Neuronal stem cell (in vitro differentiated cells): ENCODE data around the gene TTLL10.
A peak's percentile ranks its signal among the peaks of the same experiment; 100 is the strongest.

ENCODE experiments used
- DNase-seq: peaks from one replicate; pipeline ENCODE4 v3.0.0-alpha.2; 2013; ENCODE audit warnings: low spot score
- H2AFZ ChIP-seq: one replicate; pipeline ENCODE4 v1.6.1; 2013; ENCODE audit warnings: mild to moderate bottlenecking, low read length, inconsistent platforms
- H2AK5ac ChIP-seq: 2 replicates; pipeline ENCODE4 v1.6.1; 2013; ENCODE audit warnings: low read depth, mild to moderate bottlenecking, inconsistent platforms, low read length, moderate library complexity, mixed read lengths
- H2BK120ac ChIP-seq: 2 replicates; pipeline ENCODE4 v1.6.1; 2013; ENCODE audit warnings: low read depth, mild to moderate bottlenecking, inconsistent platforms, low read length, moderate library complexity, mixed read lengths
- H2BK12ac ChIP-seq: one replicate; pipeline ENCODE4 v1.6.1; 2013; ENCODE audit warnings: low read length, inconsistent platforms
- H2BK15ac ChIP-seq: 2 replicates; pipeline ENCODE4 v1.6.1; 2013; ENCODE audit warnings: mild to moderate bottlenecking, low read length, inconsistent platforms, mixed read lengths
- H2BK5ac ChIP-seq: one replicate; pipeline ENCODE4 v1.6.1; 2013; ENCODE audit warnings: inconsistent platforms, mild to moderate bottlenecking, low read length, moderate library complexity
- H3K14ac ChIP-seq: one replicate; pipeline ENCODE4 v1.6.1; 2013; ENCODE audit warnings: low read length, inconsistent platforms
- H3K18ac ChIP-seq: 2 replicates; pipeline ENCODE4 v1.6.1; 2013; ENCODE audit warnings: low read length, inconsistent platforms
- H3K23ac ChIP-seq: 2 replicates; pipeline ENCODE4 v1.6.1; 2013; ENCODE audit warnings: low read depth, mild to moderate bottlenecking, mixed read lengths, low read length, inconsistent platforms; ENCODE audit not compliant: poor library complexity
- H3K27ac ChIP-seq: replicated peaks from 3 replicates; pipeline ENCODE4 v1.5.1; 2013; ENCODE audit warnings: low read length, inconsistent platforms
- H3K27me3 ChIP-seq, 3 experiments: 2 replicates each; pipeline ENCODE4 v1.6.1; 2013; ENCODE audit warnings: low read length in 3 of 3, mild to moderate bottlenecking in 2 of 3, inconsistent platforms in 1 of 3, low read depth in 1 of 3, mixed read lengths in 1 of 3, moderate library complexity in 1 of 3; ENCODE audit not compliant: control insufficient read depth in 3 of 3, insufficient read depth in 3 of 3
- H3K36me3 ChIP-seq, 2 donors: replicated peaks in 1 of 2; 2 replicates each; pipeline ENCODE4 v1.6.1; 2013; ENCODE audit warnings: low read length in 2 of 2; ENCODE audit not compliant: control insufficient read depth in 2 of 2, insufficient read depth in 2 of 2
- H3K4ac ChIP-seq: 2 replicates; pipeline ENCODE4 v1.6.1; 2013; ENCODE audit warnings: inconsistent platforms, mild to moderate bottlenecking, low read length, moderate library complexity
- H3K4me1 ChIP-seq, 2 donors: 1 replicate in 1 of 2; 2 replicates in 1 of 2; pipeline ENCODE4 v1.6.1; 2013; ENCODE audit warnings: low read length in 2 of 2, low read depth in 1 of 2; ENCODE audit not compliant: control insufficient read depth in 2 of 2, insufficient read depth in 1 of 2
- H3K4me2 ChIP-seq: one replicate; pipeline ENCODE4 v1.6.1; 2013; ENCODE audit warnings: mild to moderate bottlenecking, low read length, inconsistent platforms; ENCODE audit not compliant: insufficient read depth, poor library complexity, severe bottlenecking
- H3K4me3 ChIP-seq, 2 donors: 2 replicates each; pipeline ENCODE4 v1.5.1; 2013; ENCODE audit warnings: low read length in 2 of 2, mild to moderate bottlenecking in 2 of 2, inconsistent platforms in 1 of 2, moderate library complexity in 1 of 2
- H3K79me1 ChIP-seq: one replicate; pipeline ENCODE4 v1.6.1; 2013; ENCODE audit warnings: low read depth, mild to moderate bottlenecking, inconsistent platforms, low read length, moderate library complexity
- H3K9ac ChIP-seq: one replicate; pipeline ENCODE4 v1.6.1; 2013; ENCODE audit warnings: mild to moderate bottlenecking, low read depth, low read length, inconsistent platforms; ENCODE audit not compliant: poor library complexity
- H3K9me3 ChIP-seq, 2 donors: replicated peaks in 1 of 2; 2 replicates each; pipeline versions ENCODE3 to v1.6.1; 2013; ENCODE audit warnings: low read length in 2 of 2, mild to moderate bottlenecking in 2 of 2, inconsistent platforms in 1 of 2, low read depth in 1 of 2, mixed read lengths in 1 of 2, moderate library complexity in 1 of 2; ENCODE audit not compliant: control insufficient read depth in 2 of 2, insufficient read depth in 1 of 2
- H4K8ac ChIP-seq: one replicate; pipeline ENCODE4 v1.6.1; 2013; ENCODE audit warnings: low read depth, mild to moderate bottlenecking, inconsistent platforms, low read length, moderate library complexity
- H4K91ac ChIP-seq: one replicate; pipeline ENCODE4 v1.6.1; 2013; ENCODE audit warnings: low read length, low read depth, mild to moderate bottlenecking, inconsistent platforms; ENCODE audit not compliant: poor library complexity
- WGBS, 2 donors: extraction: QIAGEN DNeasy Blood & Tissue Kit; methylation state at CpG; one replicate each; pipeline ENCODE4 v1.1.7; 2013; ENCODE audit warnings: missing lambda C conversion rate in 2 of 2, mixed read lengths in 1 of 2; ENCODE audit not compliant: insufficient read length in 2 of 2, insufficient replicate concordance in 1 of 2; ENCODE audit errors: extremely low coverage in 2 of 2; 5-methylcytosine and 5-hydroxymethylcytosine counted together

The TTLL10 gene

GRCh38 chr1:1206966-1207531 is 33.4 kb downstream of the TTLL10 start:
- no peak for DNase-seq

DNA sequence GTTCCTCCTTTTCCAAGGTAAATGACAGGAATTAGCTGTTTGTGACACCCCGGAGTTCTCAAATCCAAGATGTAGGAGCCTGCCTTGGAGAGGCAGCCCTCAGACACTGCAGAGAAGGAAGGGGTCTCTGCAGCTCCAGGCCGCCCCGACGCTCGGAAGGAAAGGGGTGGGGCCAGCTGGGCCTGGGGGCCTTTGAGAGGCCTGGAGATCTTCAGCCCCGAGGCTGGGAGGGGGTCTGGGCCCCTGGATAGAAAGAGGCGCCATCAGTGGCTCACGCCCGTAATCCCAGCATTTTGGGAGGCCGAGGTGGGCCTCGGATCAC is 33.9 kb downstream of the TTLL10 start:
- no peak overlapping the region for H3K23ac ChIP-seq
- DNase-seq: no peak
- H3K79me1 ChIP-seq: peaks cover 4% of the 10 kb centered on the region
- no peak overlapping the region for H2BK12ac ChIP-seq
- no peak overlapping the region for H3K4me3 ChIP-seq
- no peak overlapping the region for H3K4ac ChIP-seq
- H3K27me3 ChIP-seq: peaks cover 0 to 42% (median 23%) of the 10 kb centered on the region in 3 experiments
- H2AFZ ChIP-seq: no peak overlapping the region
- no peak overlapping the region for H3K9ac ChIP-seq
- H3K14ac ChIP-seq: no peak overlapping the region
- no peak overlapping the region for H4K91ac ChIP-seq
- H2BK120ac ChIP-seq: no peak overlapping the region
- H3K27ac ChIP-seq: no peak overlapping the region
- H3K4me2 ChIP-seq: no peak overlapping the region
- no peaks in the 10 kb centered on the region for H3K9me3 ChIP-seq
- WGBS, 2 donors: no CpG with 5 or more reads among the region's 11 CpGs
- no peaks in the 10 kb centered on the region for H3K36me3 ChIP-seq
- peak overlapping the region; percentile 71 for H3K18ac ChIP-seq
- peak overlapping the region; percentile 86 for H2AK5ac ChIP-seq
- no peak overlapping the region for H4K8ac ChIP-seq
- peak overlapping the region; percentile 89 for H2BK15ac ChIP-seq
- peaks cover 5% of the 10 kb centered on the region in 2 donors for H3K4me1 ChIP-seq
- H2BK5ac ChIP-seq: no peak overlapping the region

More at GRCh38 chr1:1206966-1207531, 33.4 kb downstream of the TTLL10 start:
- Histone ChIP-seq H2BK15ac (peak overlapping the region; percentile 89), H3K4me2 (no peak overlapping the region), H3K27ac (no peak overlapping the region), H3K9me3 (no peaks in the 10 kb centered on the region), H2AFZ (no peak overlapping the region), H2BK120ac (peak overlapping the region; percentile 72), H4K91ac (no peak overlapping the region), H3K4me3 (no peak overlapping the region), H2BK5ac (peak overlapping the region; percentile 66), H3K14ac (no peak overlapping the region), H3K36me3 (no peaks in the 10 kb centered on the region), H3K9ac (no peak overlapping the region), H3K79me1 (peaks cover 4% of the 10 kb centered on the region), H2AK5ac (peak overlapping the region; percentile 86), H3K27me3 (peaks cover 0 to 42% (median 23%) of the 10 kb centered on the region in 3 experiments), H4K8ac (no peak overlapping the region), H3K18ac (peak overlapping the region; percentile 71), H3K23ac (peak overlapping the region; percentile 20), H2BK12ac (peak overlapping the region; percentile 84), H3K4ac (no peak overlapping the region), H3K4me1 (peaks cover 5% of the 10 kb centered on the region in 2 donors)
- WGBS, 2 donors: no CpG with 5 or more reads among the region's 19 CpGs

DNA sequence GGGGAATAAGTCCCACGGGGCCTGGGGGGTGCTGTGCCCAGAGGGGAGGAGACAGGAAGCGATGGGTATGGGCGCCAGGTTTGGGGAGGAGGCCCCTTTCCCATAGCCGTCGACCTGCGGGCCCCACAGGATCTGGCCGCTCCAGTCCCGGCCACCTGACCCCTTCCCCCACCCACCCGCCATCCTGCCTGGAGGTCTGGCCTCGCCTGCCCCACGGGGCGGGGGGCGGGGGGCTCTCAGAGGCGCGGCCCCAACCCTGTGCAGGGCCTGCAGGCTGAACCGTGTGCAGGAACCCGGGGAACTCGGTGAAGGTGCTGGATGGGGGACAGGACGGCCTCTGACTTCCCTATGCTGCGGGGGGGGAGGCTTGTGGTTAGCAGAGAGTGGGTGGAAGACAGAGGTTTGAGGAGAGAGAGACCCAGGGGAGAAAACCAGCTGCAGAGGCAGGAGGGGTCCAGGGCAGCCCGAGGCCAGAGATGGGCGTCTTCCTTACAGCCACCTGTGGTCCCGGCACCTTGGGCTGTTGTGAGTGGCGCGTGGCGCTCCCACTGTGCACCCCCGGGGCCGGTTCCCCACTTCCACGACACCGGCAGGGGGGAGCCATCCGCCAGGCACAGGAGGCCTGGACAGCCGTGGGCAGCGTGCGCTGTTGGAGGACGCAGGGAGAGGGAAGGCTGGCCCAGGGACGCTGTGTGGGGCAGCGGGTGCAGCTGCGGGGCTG is 35.2 kb downstream of the TTLL10 start:
- H4K8ac ChIP-seq: no peak overlapping the region
- peak overlapping the region; percentile 89 for H2BK15ac ChIP-seq
- peak overlapping the region; percentile 31 for H2BK120ac ChIP-seq
- H2BK5ac ChIP-seq: peak overlapping the region; percentile 48
- no peak for DNase-seq
- peak overlapping the region; percentile 71 for H3K14ac ChIP-seq
- H4K91ac ChIP-seq: no peak overlapping the region
- H3K4me2 ChIP-seq: no peak overlapping the region
- H3K4me3 ChIP-seq: no peak overlapping the region
- no peak overlapping the region for H2AFZ ChIP-seq
- H3K79me1 ChIP-seq: peaks cover 4% of the 10 kb centered on the region
- no peaks in the 10 kb centered on the region for H3K9me3 ChIP-seq
- H3K18ac ChIP-seq: peak overlapping the region; percentile 89
- no peaks in the 10 kb centered on the region for H3K36me3 ChIP-seq
- H3K4ac ChIP-seq: peak overlapping the region; percentile 11
- peak overlapping the region; percentile 96 for H3K23ac ChIP-seq
- no peak overlapping the region for H3K27ac ChIP-seq
- peak overlapping the region; percentile 99 for H2BK12ac ChIP-seq
- peaks cover 5% of the 10 kb centered on the region in 2 donors for H3K4me1 ChIP-seq
- H2AK5ac ChIP-seq: peak overlapping the region; percentile 95
- no CpG with 5 or more reads among the region's 38 CpGs for WGBS, 2 donors
- peak overlapping the region; percentile 38 for H3K9ac ChIP-seq
- peaks cover 0 to 36% (median 23%) of the 10 kb centered on the region in 3 experiments for H3K27me3 ChIP-seq

DNA sequence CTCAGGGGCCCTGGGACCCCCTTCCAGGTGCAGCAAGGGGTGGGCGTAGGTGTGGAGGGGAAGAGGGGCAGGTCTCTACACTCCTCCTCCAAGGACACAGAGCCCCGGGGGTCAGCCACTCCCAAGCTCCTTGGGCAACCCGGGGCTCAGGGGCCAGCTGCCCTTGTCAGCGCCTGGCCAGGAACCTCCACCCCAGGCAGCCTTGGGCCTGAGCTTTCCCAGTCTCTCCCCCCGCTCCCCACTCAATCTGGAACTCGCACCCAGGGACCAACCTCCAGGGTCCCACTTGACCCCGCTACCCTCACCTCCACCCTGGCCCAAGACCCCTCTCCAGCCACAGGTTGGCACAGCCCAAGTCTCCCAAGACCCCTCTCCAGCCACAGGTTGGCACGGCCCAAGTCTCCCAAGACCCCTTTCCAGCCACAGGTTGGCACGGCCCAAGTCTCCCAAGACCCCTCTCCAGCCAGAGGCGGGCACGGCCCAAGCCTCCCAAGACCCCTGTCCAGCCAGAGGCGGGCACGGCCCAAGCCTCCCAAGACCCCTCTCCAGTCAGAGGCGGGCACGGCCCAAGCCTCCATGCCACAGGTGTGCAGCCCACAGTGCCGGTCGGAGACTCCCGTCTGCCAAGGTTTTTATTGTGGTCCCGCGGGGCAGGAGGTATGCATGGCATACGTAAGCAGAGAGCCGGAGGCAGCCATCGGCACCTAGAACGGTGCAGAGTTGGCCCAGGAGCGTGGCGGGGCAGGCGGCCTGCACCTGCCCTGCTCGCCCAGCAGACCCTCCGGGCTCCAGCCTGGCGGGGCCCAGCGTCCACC is 37.3 kb downstream of the TTLL10 start:
- peaks cover 4% of the 10 kb centered on the region for H3K79me1 ChIP-seq
- H3K36me3 ChIP-seq: peaks cover 0 to 5% of the 10 kb centered on the region in 2 donors
- no peak overlapping the region for H4K91ac ChIP-seq
- no peak for DNase-seq
- no peak overlapping the region for H3K4me2 ChIP-seq
- peak overlapping the region; percentile 21 for H3K14ac ChIP-seq
- no peak overlapping the region for H3K23ac ChIP-seq
- H3K9ac ChIP-seq: peak overlapping the region; percentile 44
- H2AFZ ChIP-seq: no peak overlapping the region
- H3K9me3 ChIP-seq: no peaks in the 10 kb centered on the region
- no peak overlapping the region for H3K4me3 ChIP-seq
- peak overlapping the region; percentile 75 for H2AK5ac ChIP-seq
- peak overlapping the region; percentile 83 for H2BK15ac ChIP-seq
- peak overlapping the region; percentile 53 for H2BK5ac ChIP-seq
- H2BK120ac ChIP-seq: no peak overlapping the region
- H3K27ac ChIP-seq: no peak overlapping the region
- peak overlapping the region; percentile 38 for H3K18ac ChIP-seq
- no peak overlapping the region for H2BK12ac ChIP-seq
- no peak overlapping the region for H4K8ac ChIP-seq
- WGBS, 2 donors: no CpG with 5 or more reads among the region's 31 CpGs
- H3K4ac ChIP-seq: no peak overlapping the region
- H3K27me3 ChIP-seq: peaks cover 0 to 17% (median 14%) of the 10 kb centered on the region in 3 experiments
- peaks cover 3 to 5% of the 10 kb centered on the region in 2 donors for H3K4me1 ChIP-seq
